ENCODE results near the gene YTHDF2.

DNA sequence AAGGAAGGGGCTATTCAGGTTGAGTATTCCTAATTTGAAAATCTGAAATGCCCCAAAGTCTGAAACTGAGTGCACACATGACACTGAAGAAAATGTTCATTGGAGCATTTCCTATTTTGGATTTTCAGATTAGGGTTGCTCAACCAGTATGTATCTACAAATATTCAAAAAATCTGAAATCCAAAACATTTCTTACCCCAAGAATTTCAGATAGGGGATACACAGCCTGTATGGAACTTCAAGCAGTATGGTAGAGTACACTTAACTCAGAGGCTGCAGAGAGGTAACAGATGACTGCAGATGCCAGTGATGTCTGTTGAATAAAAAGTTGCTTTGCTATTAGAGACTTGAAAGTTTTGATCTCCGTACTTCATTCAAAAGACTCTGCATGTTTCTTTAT lies 19.0 kb downstream of the YTHDF2 start:
- TF ChIP-seq, protein P1, sequence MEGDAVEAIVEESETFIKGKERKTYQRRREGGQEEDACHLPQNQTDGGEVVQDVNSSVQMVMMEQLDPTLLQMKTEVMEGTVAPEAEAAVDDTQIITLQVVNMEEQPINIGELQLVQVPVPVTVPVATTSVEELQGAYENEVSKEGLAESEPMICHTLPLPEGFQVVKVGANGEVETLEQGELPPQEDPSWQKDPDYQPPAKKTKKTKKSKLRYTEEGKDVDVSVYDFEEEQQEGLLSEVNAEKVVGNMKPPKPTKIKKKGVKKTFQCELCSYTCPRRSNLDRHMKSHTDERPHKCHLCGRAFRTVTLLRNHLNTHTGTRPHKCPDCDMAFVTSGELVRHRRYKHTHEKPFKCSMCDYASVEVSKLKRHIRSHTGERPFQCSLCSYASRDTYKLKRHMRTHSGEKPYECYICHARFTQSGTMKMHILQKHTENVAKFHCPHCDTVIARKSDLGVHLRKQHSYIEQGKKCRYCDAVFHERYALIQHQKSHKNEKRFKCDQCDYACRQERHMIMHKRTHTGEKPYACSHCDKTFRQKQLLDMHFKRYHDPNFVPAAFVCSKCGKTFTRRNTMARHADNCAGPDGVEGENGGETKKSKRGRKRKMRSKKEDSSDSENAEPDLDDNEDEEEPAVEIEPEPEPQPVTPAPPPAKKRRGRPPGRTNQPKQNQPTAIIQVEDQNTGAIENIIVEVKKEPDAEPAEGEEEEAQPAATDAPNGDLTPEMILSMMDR (IDR thresholded peaks at IDR 0.05): no peak
- no peak for TF ChIP-seq POLR2A (IDR thresholded peaks at IDR 0.05)
